ENCODE measurements around the gene CATSPER3. TPM values are rescaled to one million over a fixed set of nuclear protein-coding genes. Genes with fewer than 3 reads are reported as not detected.

Gene CATSPER3
- total RNA-seq, 1 experiment from 2014 or later, result 0.50 TPM

- Histone ChIP-seq H2AK5ac (ENCODE audit: insufficient read length, low read length) (no peak overlapping the region), H3K27ac (ENCODE audit: insufficient read length, low read depth, low read length) (no peak overlapping the region), H2BK20ac (ENCODE audit: low read depth, low read length, poor library complexity, severe bottlenecking) (no peak overlapping the region), H3K79me2 (ENCODE audit: insufficient read depth, low read length) (no peaks in the 10 kb centered on the region), H2BK12ac (ENCODE audit: insufficient read length, low read depth, low read length) (no peak overlapping the region), H2BK5ac (ENCODE audit: insufficient read length, low read length) (no peak overlapping the region), H3K4me2 (ENCODE audit: insufficient read depth, insufficient read length, low read length) (peak overlapping the region; percentile 45), H2AFZ (ENCODE audit: low read length) (no peak overlapping the region), H3K9ac (ENCODE audit: extremely low read depth, insufficient read length, low read length) (no peak overlapping the region), H3K9me3 (ENCODE audit: control insufficient read depth, low read depth, low read length) (no peaks in the 10 kb centered on the region), H3K27me3 (ENCODE audit: insufficient read depth, low read length) (peaks cover 77% of the 10 kb centered on the region), H3T11ph (ENCODE audit: low read length) (no peak overlapping the region), H3K79me1 (ENCODE audit: insufficient read depth, low read depth, low read length, poor library complexity, severe bottlenecking) (no peaks in the 10 kb centered on the region), H3K23me2 (ENCODE audit: insufficient read length, low read depth, low read length, poor library complexity, severe bottlenecking) (peaks cover 2% of the 10 kb centered on the region), H2BK120ac (ENCODE audit: low read depth, low read length, poor library complexity, severe bottlenecking) (no peak overlapping the region), H3K4ac (ENCODE audit: low read depth, low read length) (no peak overlapping the region), H4K91ac (ENCODE audit: insufficient read length, low read depth, low read length) (no peak overlapping the region), H3K4me1 (ENCODE audit: insufficient read depth, low read length) (no peaks in the 10 kb centered on the region), H3K18ac (ENCODE audit: insufficient read length, low read depth, low read length) (no peak overlapping the region), H3K23ac (ENCODE audit: insufficient read length, low read depth, low read length) (no peak overlapping the region), H4K5ac (ENCODE audit: insufficient read length, low read depth, low read length) (no peak overlapping the region), H2BK15ac (ENCODE audit: low read depth, low read length) (no peak overlapping the region), H3K14ac (ENCODE audit: insufficient read depth, low read length) (no peak overlapping the region), H3K56ac (ENCODE audit: insufficient read length, low read depth, low read length) (no peak overlapping the region), H4K20me1 (ENCODE audit: control insufficient read depth, insufficient read depth, insufficient read length) (no peaks in the 10 kb centered on the region), H4K8ac (replicated peaks; ENCODE audit: insufficient read length, low read depth, low read length) (no peak overlapping the region)
- peaks cover 0 to 10% of the 10 kb centered on the region in 2 experiments; a peak in 2 of 5 replicates for H3K9me3 Mint-ChIP-seq
- H3K4me3 Mint-ChIP-seq, result peak overlapping the region in 1 of 2 experiments; percentile 72; a peak in 3 of 5 replicates
- no peak overlapping the region for H3K27ac Mint-ChIP-seq
- peaks cover 11 to 42% of the 10 kb centered on the region in 2 experiments for H3K4me1 Mint-ChIP-seq
- H3K27me3 Mint-ChIP-seq (ENCODE audit: low read depth), result peaks cover 100% of the 10 kb centered on the region
- no peak for DNase-seq
- no CpG with 5 or more reads among the region's 79 CpGs for WGBS (ENCODE audit: extremely low coverage, insufficient read length, low lambda C conversion rate)
- TF ChIP-seq CTCF (conservative IDR thresholded peaks at IDR 0.05), result no peak
- H3K36me3 Mint-ChIP-seq (ENCODE audit: insufficient read depth in 1 of 3, low read depth in 3 of 3), result no peaks in the 10 kb centered on the region; a peak in 1 of 7 replicates
Measured at GRCh38 chr5:135027697-135028615, 60.2 kb downstream of the CATSPER3 start.

Data from H9 (cell line).